ENCODE measurements around the gene PNPT1.
A peak's percentile ranks its signal among the peaks of the same experiment; 100 is the strongest.

Gene PNPT1

GRCh38 chr2:55592130-55592529 lies 101.5 kb downstream of the PNPT1 start:
- no peak for DNase-seq

GRCh38 chr2:55590810-55591440 lies 102.7 kb downstream of the PNPT1 start:
- DNase-seq = peak; percentile 24

GRCh38 chr2:55585451-55586080 lies 108.1 kb downstream of the PNPT1 start:
- DNase-seq = no peak

All from NCI-H1436 treated with DMSO at 0.1 percent for 48 hours (cell line).